ENCODE measurements around the gene POLR2F.

DNA sequence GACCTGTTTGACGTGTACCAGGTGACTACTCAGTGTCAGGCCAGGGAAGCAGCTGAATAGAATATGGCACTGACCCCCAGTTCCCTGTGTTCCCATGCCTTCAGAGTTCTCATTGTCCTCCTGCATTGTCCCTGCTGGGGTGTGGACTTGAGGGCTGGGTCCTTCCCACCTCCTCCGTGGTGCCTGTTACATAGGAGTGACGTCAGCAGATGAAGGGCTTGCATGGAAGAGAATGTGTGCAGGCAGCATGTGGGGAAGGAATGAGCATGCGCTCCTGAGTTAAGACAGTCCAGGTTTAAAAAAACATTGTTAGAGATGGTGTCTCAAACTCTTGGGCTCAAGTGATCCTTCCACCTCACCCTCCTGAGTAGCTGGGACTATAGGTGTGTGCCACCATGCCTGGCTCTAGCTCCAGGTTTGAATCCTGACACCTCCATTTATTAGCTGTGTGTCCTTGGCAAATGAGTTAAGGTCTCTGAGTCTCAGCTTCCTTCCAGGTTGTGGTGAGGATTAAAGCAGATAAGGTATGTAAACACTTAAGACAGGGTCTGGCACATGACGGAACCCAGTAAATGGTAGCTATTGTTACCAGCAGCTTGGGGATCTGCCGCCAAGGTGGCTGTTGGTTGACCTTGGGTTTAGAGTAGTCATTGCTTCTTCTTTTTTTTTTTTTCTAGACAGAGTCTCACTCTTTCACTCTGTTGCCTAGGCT lies 38.4 kb downstream of the POLR2F start:
- TF ChIP-seq, protein P1, sequence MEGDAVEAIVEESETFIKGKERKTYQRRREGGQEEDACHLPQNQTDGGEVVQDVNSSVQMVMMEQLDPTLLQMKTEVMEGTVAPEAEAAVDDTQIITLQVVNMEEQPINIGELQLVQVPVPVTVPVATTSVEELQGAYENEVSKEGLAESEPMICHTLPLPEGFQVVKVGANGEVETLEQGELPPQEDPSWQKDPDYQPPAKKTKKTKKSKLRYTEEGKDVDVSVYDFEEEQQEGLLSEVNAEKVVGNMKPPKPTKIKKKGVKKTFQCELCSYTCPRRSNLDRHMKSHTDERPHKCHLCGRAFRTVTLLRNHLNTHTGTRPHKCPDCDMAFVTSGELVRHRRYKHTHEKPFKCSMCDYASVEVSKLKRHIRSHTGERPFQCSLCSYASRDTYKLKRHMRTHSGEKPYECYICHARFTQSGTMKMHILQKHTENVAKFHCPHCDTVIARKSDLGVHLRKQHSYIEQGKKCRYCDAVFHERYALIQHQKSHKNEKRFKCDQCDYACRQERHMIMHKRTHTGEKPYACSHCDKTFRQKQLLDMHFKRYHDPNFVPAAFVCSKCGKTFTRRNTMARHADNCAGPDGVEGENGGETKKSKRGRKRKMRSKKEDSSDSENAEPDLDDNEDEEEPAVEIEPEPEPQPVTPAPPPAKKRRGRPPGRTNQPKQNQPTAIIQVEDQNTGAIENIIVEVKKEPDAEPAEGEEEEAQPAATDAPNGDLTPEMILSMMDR (IDR thresholded peaks at IDR 0.05), result no peak
- no peak for TF ChIP-seq POLR2A (IDR thresholded peaks at IDR 0.05)

Data from body of pancreas (tissue), 4 donors.